ENCODE results near the gene SLC24A3.

- TF ChIP-seq POLR2AphosphoS5 (IDR thresholded peaks at IDR 0.05) (no peak), CTCF (IDR thresholded peaks at IDR 0.05) (no peak), POLR2A (IDR thresholded peaks at IDR 0.05) (no peak), EP300 (IDR thresholded peaks at IDR 0.05) (no peak)
Observed at GRCh38 chr20:19486446-19486845, 274.0 kb downstream of the SLC24A3 start.

Data from upper lobe of left lung (tissue), 4 donors.